T47D (cell line): ENCODE data around the gene NEB.
"Not testable (repeated sequence)": the region's sequence is repeated elsewhere in the genome, so short reads cannot be mapped to it uniquely, and the experiment has no call there.

Experiments used
- DNase-seq, 2 experiments: peaks; one replicate each; pipeline versions ENCODE4 v3.0.0 to v3.0.0-alpha.2; 2011 to 2012; ENCODE audit warnings: low read depth in 1 of 2, low spot score in 1 of 2
- JUND ChIP-seq: IDR thresholded peaks from 2 replicates; pipeline ENCODE4 v1.6.1; 2012; ENCODE audit warnings: low read depth
- in situ Hi-C: cut with HindIII; loops from 2 replicates; pipeline ENCODE4 v1.10.0; 2016; ENCODE audit warnings: low sequenced_read_pairs, low pct_unique_long_range_greater_than_20kb

NEB gene

DNA sequence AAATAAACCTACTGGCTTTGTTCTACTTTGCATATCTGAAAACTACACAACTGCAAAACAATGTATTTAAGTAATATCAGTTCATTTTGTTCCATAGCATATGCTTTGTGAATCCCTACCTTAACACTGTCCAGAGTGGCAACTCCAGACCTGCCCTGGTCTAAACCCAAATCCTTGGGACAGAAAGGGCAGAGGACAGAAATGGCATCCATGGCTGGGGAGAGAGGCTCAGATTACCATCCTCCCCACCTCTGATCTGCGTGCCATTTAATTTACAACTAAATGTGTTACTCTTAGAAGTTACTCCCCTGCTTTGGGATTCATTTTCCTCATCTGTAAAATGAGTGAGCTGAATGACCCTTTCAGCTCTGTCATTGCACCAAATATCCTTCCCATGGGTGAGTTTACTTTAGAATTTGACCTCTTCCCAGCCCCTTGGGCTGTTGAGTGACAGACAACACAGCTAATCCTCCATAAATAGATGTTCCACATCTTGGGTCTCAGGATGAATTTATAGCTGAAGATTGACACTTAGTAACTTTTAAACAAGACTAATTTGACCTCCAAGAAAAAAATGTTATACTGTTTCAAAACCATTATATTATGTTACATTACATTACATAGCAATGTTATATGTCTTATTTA lies 20.1 kb upstream of the NEB start:
- DNase-seq = no peak
- in situ Hi-C loops = no loop called here
- TF ChIP-seq JUND = no peak

DNA sequence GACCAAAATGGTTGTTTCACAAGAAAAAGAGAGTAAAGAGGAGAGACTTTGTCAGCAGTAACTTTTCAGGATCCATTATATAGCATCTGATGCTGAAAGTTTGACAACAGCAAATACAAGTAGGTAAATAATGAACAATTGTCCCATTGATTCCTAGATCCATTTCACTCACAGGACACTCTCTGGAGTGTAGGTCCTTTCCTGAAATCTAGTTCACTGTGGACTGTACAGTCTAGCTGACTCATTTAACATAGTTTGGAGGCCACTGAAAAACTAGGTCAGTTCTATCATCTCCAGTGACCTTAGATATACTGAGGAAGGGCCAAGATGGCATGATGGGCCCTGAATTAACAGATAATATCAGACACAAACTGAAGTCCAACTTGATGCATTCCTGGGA lies 19.3 kb upstream of the NEB start:
- no peak for DNase-seq
- no peak for TF ChIP-seq JUND

GRCh38 chr2:151745261-151745660 lies 11.0 kb upstream of the NEB start:
- DNase-seq, in situ Hi-C loops: not testable (repeated sequence)

More for the DNA sequence above, 19.3 kb upstream of the NEB start:
- in situ Hi-C loops = no loop called here

DNA sequence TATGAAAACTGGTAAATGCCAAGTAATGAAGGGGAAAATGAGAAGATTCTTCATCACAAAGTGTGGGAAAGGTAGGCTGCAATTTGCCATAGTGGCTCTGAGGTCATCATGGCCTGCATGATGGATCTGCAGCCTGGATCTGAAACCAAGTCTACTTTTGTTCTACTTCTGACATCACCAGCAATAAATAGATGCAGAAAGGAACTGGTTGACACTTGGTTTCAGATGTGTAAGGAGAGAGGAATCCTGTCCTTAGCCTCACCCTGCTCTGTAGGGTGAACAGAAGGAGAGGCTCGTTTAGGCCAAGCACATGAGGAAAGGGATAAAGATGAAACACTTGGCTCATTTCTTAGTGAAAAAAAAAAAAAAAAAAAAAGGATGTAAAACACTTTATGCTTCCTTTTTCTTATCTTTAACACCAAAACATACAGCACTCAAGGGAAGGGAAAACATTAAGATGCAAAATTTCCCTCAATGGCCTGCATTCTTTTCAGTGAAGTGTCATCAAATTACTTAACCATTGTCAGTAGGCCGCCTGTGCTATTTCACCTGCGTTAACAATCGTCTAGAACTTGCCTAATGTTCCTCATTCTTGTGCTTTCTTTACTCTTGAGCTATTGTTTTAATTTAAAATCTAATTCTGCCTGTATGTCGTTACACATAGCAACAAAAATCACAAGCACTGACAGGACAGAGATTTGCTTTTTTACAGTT lies 3.9 kb downstream of the NEB start:
- in situ Hi-C loops = no loop called here
- DNase-seq = no peak
- no peak for TF ChIP-seq JUND

- in situ Hi-C loops = no loop called here
- TF ChIP-seq JUND = no peak
- DNase-seq = no peak
Measured at GRCh38 chr2:151729837-151730236, 4.4 kb downstream of the NEB start.

DNA sequence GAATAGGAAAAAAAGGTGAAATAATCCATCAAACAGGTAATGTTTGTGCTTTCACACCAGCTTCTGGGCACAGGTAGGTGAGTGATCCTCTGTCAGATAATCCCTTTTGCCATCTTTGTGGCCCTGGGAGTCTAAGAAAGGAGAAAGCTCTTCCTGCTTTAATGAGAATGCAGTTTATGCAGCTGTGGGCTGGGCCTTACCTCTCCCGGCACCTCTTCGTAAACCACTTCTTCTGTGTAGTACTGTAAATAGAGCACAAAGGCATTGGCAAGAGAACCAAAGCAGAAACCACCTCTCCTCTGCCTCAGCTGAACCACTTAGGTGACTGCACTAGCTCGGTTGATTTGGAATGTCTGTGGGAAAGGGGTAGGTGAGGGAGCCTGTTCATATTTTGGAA lies 4.9 kb downstream of the NEB start:
- no peak for TF ChIP-seq JUND
- in situ Hi-C loops = no loop called here
- no peak for DNase-seq

DNA sequence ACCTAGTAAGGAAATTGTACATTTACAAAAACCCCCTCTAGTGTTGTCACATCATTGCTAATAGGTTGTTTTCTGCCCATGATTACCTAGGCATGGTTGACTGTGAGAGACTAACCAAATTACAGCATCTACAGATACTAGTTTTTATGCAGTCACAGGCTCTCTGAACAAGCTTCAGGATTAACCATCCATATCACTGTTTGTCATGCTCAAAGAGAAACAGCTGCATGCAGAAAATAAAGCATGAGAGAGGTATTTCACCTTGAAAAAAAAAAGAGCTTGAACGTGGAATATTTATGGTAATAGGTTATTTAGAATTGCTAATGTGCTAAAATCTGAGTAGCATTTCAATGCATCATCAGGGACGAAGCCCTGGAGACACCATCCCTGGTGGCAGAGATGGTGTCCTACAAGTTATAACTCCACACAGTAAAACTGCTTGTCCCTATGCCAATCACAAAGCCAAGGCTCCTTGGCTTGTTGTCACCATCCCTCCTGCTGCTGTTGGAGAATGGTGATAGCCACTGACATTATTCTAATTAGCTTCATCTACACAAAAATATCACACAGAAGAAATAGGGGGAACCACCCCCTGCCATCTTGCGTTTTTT lies 5.4 kb downstream of the NEB start:
- in situ Hi-C loops = no loop called here
- DNase-seq = peak in 1 of 2 experiments; percentile 2
- TF ChIP-seq JUND = no peak

DNA sequence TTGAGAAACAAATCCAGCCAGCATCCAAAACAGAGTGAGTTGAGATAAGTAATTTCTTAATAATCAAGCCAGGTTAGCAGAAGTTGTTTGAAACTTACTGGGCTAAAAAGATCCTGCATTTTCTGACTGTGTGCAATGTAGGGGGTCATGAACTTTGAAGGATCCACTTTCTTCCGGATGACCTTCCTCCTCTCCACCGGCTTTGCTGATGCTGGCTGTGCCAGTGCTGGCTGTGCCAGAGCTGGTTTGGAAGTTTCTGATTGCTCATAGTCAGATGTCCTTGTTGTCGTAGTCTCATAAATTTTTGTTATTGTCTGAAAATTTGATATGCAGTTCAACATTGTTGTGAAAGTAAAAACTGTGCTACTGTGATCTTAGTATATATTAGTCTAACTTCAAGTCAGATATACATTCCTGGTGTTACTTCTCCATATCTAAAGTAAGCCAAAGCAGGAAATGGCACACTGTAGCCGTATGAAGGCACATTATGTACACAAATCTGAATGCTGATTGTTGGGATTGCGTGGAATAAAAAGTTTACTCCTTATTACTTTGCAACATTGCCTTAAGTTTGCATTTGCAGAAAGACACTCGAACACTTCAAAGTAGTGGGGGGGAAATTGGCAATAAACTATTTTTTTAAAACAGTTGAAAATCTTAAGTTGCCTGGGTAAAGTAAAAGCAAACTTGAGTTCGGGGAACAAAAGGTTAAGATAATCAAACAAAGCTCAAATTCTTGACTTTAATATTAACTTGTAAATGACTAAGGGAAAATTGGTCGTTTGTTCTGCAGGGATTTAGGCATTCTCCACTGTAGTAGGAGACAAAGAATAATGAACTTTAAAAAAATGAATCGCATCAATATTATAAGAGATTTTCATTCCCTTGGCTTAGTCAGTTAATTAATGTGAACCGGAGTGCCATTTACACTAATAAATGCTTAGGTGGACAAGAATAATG lies 6.4 kb downstream of the NEB start:
- in situ Hi-C loops = no loop called here
- TF ChIP-seq JUND = no peak
- DNase-seq = no peak

GRCh38 chr2:151721161-151721560 lies 13.1 kb downstream of the NEB start:
- no peak for TF ChIP-seq JUND
- in situ Hi-C loops = no loop called here
- no peak for DNase-seq

GRCh38 chr2:151720521-151720920 lies 13.8 kb downstream of the NEB start:
- in situ Hi-C loops = no loop called here
- no peak for DNase-seq
- no peak for TF ChIP-seq JUND

DNA sequence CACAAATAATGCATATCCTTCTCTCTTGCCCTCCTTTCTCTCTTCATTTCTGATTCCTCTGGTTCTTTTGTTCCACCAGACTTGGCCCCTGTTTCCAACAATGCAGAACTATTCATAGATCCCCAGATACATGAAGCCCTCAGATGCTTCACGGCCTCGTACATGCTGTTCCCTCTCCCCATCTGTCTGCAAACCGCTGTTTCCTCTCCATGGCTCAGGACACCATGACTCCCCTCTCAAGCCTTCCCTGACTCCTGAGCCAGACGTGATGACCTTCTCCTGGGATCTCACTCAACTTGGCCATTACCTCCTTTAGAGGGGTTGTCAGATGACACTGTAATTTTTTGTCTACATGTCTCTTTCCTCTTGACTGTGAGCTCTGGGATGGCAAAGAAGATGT lies 15.5 kb downstream of the NEB start:
- no peak for DNase-seq
- in situ Hi-C loops = no loop called here
- no peak for TF ChIP-seq JUND

DNA sequence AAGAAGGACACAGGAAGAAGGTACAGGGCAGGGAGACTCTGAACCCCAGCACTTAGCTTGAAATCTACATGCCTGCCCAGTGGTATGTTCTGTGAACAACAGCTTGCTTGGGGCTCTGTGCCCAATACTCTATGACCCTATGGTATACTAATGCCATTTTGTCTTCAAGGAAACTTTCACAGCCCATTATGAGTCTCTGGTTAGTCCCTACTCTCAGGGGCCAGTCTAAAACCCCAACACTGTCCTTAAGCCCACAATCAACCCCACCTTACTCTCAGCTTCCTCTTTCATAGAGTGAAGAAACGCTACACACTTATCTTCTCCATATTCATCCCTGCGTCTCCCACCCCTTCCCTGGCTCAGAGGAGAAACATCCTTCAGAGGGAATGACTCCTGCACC lies 16.0 kb downstream of the NEB start:
- in situ Hi-C loops = no loop called here
- TF ChIP-seq JUND = no peak
- DNase-seq = no peak

DNA sequence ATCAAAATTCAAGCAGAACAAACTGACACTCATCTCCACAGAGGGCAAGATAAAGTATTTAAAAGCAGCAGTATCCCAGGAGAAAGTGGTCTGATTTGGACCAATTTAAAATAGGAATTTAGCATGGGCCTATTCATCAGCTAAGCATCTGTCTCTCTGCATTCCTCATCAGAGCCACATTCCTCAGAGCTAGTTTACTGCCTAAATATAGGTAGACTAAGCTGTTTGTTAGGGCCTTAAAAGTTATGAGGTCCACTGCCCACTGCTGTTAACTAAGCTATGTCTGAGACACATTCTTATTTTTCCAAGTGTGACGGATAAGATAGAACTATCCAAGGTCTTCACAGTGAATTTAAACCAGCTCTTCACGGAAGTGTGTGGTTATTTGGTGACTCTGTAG lies 17.6 kb downstream of the NEB start:
- no peak for DNase-seq
- in situ Hi-C loops = no loop called here
- TF ChIP-seq JUND = no peak
